Hepatocyte (in vitro differentiated cells): Measurements from ENCODE around the gene TRANK1.

ENCODE experiments used
- EZH2 ChIP-seq: fragments of 200-600 bp; sonication (generic); IDR thresholded peaks from 2 replicates; pipeline ENCODE4 v1.6.1; 2016; ENCODE audit warnings: antibody characterized with exemption, mild to moderate bottlenecking, borderline replicate concordance
- EZH2phosphoT487 ChIP-seq: fragments of 200-600 bp; sonication (generic); IDR thresholded peaks from one replicate; pipeline ENCODE4 v1.6.1; 2018; ENCODE audit warnings: antibody characterized with exemption, mild to moderate bottlenecking, low read depth, moderate library complexity; ENCODE audit not compliant: unreplicated experiment, severe bottlenecking
- TF ChIP-seq, protein P1 (sequence below): fragments of 200-600 bp; sonication (generic); IDR thresholded peaks from 2 replicates; pipeline ENCODE4 v1.5.1; 2016; ENCODE audit warnings: antibody characterized with exemption, mild to moderate bottlenecking; ENCODE audit not compliant: poor library complexity

GRCh38 chr3:36895496-36896409 is 49.1 kb downstream of the TRANK1 start:
- TF ChIP-seq, protein P1, sequence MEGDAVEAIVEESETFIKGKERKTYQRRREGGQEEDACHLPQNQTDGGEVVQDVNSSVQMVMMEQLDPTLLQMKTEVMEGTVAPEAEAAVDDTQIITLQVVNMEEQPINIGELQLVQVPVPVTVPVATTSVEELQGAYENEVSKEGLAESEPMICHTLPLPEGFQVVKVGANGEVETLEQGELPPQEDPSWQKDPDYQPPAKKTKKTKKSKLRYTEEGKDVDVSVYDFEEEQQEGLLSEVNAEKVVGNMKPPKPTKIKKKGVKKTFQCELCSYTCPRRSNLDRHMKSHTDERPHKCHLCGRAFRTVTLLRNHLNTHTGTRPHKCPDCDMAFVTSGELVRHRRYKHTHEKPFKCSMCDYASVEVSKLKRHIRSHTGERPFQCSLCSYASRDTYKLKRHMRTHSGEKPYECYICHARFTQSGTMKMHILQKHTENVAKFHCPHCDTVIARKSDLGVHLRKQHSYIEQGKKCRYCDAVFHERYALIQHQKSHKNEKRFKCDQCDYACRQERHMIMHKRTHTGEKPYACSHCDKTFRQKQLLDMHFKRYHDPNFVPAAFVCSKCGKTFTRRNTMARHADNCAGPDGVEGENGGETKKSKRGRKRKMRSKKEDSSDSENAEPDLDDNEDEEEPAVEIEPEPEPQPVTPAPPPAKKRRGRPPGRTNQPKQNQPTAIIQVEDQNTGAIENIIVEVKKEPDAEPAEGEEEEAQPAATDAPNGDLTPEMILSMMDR, result no peak
- TF ChIP-seq EZH2 (no peak), EZH2phosphoT487 (no peak)
